Measurements from ENCODE around the gene RASAL3. TPM values are rescaled to one million over a fixed set of nuclear protein-coding genes. Genes with fewer than 3 reads are reported as not detected.
A peak's percentile ranks its signal among the peaks of the same experiment; 100 is the strongest.
"Not testable (repeated sequence)": the region's sequence is repeated elsewhere in the genome, so short reads cannot be mapped to it uniquely, and the experiment has no call there.

The RASAL3 gene
- total and polyA plus RNA-seq, 2 donors = 30.8 to 68.1 TPM

DNA sequence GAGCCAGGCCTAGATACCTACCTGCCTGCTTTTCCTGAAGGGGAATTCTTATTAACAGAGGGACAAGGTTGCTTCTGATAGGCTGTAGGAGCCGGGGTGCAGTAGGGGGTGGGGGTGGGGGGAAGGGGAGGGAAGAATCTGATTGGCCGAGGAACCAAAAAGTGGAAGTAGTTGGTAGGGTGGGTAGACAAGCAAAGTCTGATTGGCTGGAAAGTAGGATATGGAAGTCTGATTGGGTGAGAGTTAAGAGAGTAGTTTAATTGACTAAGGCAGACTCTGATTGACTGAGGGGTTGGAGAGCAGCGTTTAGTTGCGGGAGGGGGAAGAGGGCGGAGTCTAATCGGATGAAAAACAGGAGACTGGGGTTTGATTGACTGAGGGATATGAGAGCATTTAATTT is 34.6 kb upstream of the RASAL3 start:
- DNase-seq (ENCODE audit: low read depth in 6 of 9, low spot score in 9 of 9) = no peak
- WGBS = 81% methylated on average over 6 of the region's 6 CpGs
- Histone ChIP-seq H3K4me1 (ENCODE audit: control insufficient read depth in 2 of 2, insufficient read depth in 2 of 2, low read length in 2 of 2) (no peaks in the 10 kb centered on the region), H3K9me3 (ENCODE audit: control insufficient read depth in 2 of 2, insufficient read depth in 1 of 2, low read length in 1 of 2) (no peaks in the 10 kb centered on the region), H3K27me3 (ENCODE audit: control insufficient read depth in 2 of 2, insufficient read depth in 1 of 2, low read length in 1 of 2) (peaks cover 0 to 11% of the 10 kb centered on the region in 2 donors), H3K36me3 (ENCODE audit: control insufficient read depth in 2 of 2, insufficient read depth in 2 of 2, low read length in 1 of 2) (no peaks in the 10 kb centered on the region), H3K4me3 (ENCODE audit: low read length in 2 of 2) (no peak overlapping the region), H3K27ac (ENCODE audit: low read depth in 1 of 2, low read length in 1 of 2) (no peak overlapping the region)

DNA sequence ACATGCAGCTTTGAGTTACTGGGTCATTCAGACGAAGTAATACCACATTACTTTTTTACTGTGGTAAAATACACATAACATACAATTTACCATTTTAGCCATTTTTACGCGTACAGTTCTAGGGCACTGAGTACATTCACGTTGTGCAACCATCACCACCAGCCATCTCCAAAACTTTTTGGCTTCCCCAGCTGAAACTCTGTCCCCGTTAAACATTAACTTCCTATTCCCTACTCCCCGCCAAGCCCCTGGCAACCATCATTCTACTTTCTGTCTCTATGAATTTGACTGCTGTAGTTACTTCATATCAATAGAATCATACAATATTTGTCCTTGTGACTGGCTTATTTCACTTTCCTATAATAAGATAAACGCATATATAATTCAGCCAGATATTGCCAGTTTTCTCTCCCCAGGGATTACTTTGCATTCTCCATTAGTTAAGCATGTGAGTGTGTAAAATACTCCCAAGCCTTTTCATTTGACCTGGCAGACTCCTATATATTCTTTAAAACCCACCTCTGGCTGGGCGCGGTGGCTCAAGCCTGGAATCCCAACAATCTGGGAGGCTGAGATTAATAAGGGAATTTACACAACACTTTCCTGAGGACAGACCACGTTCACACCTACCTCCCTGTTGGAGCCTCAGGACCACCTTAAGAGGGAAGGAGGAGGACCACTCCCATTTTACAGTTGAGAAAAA is 34.0 kb upstream of the RASAL3 start:
- H3K9me3 ChIP-seq (ENCODE audit: control insufficient read depth in 2 of 2, insufficient read depth in 1 of 2, low read length in 1 of 2) = no peaks in the 10 kb centered on the region
- WGBS = 94% methylated on average over 10 of the region's 10 CpGs
- no peak overlapping the region for H3K27ac ChIP-seq (ENCODE audit: low read depth in 1 of 2, low read length in 1 of 2)
- H3K4me3 ChIP-seq (ENCODE audit: low read length in 2 of 2) = no peak overlapping the region
- DNase-seq (ENCODE audit: low read depth in 6 of 9, low spot score in 9 of 9) = no peak
- peaks cover 0 to 11% of the 10 kb centered on the region in 2 donors for H3K27me3 ChIP-seq (ENCODE audit: control insufficient read depth in 2 of 2, insufficient read depth in 1 of 2, low read length in 1 of 2)
- no peaks in the 10 kb centered on the region for H3K36me3 ChIP-seq (ENCODE audit: control insufficient read depth in 2 of 2, insufficient read depth in 2 of 2, low read length in 1 of 2)
- no peaks in the 10 kb centered on the region for H3K4me1 ChIP-seq (ENCODE audit: control insufficient read depth in 2 of 2, insufficient read depth in 2 of 2, low read length in 2 of 2)

DNA sequence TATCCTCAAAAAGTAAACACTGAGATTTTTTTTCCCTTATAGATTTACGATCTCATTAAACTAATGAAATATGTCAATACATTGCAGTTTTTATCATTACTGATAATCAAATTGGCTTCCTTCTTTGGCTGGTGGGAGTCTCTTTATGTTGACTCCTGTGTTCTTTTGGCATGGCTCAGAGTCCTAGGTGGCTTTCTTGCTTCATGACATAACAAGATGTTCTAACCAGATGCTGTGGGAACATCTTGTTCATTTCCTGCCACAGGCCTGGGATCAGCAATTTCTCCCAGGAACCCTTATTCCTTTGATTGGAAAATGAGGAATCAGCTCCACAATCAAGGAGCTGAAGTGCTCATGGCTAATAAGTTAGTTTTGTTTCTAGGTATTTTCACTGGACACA is 30.8 kb upstream of the RASAL3 start:
- H3K9me3 ChIP-seq (ENCODE audit: control insufficient read depth in 2 of 2, insufficient read depth in 1 of 2, low read length in 1 of 2) = no peaks in the 10 kb centered on the region
- no peak for DNase-seq (ENCODE audit: low read depth in 6 of 9, low spot score in 9 of 9)
- no peak overlapping the region for H3K27ac ChIP-seq (ENCODE audit: low read depth in 1 of 2, low read length in 1 of 2)
- no peaks in the 10 kb centered on the region for H3K36me3 ChIP-seq (ENCODE audit: control insufficient read depth in 2 of 2, insufficient read depth in 2 of 2, low read length in 1 of 2)
- no peak overlapping the region for H3K4me3 ChIP-seq (ENCODE audit: low read length in 2 of 2)
- 97% methylated on average over 1 of the region's 1 CpG for WGBS
- no peaks in the 10 kb centered on the region for H3K4me1 ChIP-seq (ENCODE audit: control insufficient read depth in 2 of 2, insufficient read depth in 2 of 2, low read length in 2 of 2)
- peaks cover 0 to 3% of the 10 kb centered on the region in 2 donors for H3K27me3 ChIP-seq (ENCODE audit: control insufficient read depth in 2 of 2, insufficient read depth in 1 of 2, low read length in 1 of 2)

DNA sequence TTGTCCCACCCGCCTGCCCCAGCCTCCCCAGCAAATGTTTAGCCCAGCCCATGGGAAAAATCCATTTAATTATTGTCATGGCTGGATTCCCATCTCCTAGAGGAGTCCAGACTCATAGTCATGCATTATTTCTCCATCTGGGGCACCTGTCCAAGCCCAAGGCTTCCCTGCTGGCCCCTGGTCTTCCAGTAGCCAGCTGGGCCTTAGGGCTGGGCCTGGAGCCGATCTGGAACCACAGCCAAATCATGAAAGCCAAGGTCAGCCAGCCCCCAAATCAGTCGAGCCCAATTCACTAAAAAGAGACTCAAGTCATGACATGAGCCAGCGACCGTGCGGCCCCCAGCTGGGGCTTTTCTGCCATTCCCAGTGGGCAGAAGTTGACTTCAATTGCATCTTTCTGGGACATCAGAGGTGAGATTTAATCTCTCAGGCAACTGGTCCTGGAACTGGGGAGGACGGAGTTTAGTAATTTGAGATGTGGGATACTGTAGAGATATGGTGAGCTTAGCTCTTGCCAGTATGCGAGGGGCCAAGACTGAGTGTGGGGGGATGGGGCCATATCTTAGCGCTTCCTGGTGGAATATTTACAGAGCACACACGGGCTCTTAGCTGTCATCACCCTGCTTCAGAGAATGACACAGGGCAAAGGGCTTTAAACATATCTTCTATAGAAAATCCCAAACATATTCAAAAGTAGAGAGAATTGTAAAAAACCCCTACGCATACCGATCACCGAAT is 24.3 kb upstream of the RASAL3 start:
- no peaks in the 10 kb centered on the region for H3K27me3 ChIP-seq (ENCODE audit: control insufficient read depth in 2 of 2, insufficient read depth in 1 of 2, low read length in 1 of 2)
- no peaks in the 10 kb centered on the region for H3K9me3 ChIP-seq (ENCODE audit: control insufficient read depth in 2 of 2, insufficient read depth in 1 of 2, low read length in 1 of 2)
- WGBS = 91% methylated on average over 13 of the region's 13 CpGs
- H3K27ac ChIP-seq (ENCODE audit: low read depth in 1 of 2, low read length in 1 of 2) = no peak overlapping the region
- H3K4me3 ChIP-seq (ENCODE audit: low read length in 2 of 2) = no peak overlapping the region
- no peaks in the 10 kb centered on the region for H3K36me3 ChIP-seq (ENCODE audit: control insufficient read depth in 2 of 2, insufficient read depth in 2 of 2, low read length in 1 of 2)
- no peaks in the 10 kb centered on the region for H3K4me1 ChIP-seq (ENCODE audit: control insufficient read depth in 2 of 2, insufficient read depth in 2 of 2, low read length in 2 of 2)
- DNase-seq (ENCODE audit: low read depth in 6 of 9, low spot score in 9 of 9) = no peak

DNA sequence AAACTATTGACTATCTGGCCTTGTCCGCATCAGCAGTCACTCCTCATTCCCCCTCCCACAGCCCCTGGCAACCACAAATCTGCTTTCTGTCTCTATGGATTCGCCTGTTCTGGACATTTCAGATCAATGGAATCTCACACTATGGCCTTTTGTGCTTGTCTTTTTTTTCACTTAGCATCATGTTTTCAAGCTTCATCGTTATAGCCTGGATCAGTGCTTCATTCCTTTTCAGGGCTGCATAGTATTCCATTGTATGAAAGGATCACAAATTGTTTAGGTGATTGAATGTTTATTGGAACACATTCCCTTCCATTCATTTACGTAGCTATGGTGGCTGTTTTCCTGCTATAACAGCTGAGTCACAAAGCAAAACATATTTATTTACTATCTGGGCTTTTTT is 22.7 kb upstream of the RASAL3 start:
- 98% methylated on average over 4 of the region's 4 CpGs for WGBS
- Histone ChIP-seq H3K4me3 (ENCODE audit: low read length in 2 of 2) (no peak overlapping the region), H3K36me3 (ENCODE audit: control insufficient read depth in 2 of 2, insufficient read depth in 2 of 2, low read length in 1 of 2) (no peaks in the 10 kb centered on the region), H3K27ac (ENCODE audit: low read depth in 1 of 2, low read length in 1 of 2) (no peak overlapping the region), H3K27me3 (ENCODE audit: control insufficient read depth in 2 of 2, insufficient read depth in 1 of 2, low read length in 1 of 2) (no peaks in the 10 kb centered on the region), H3K9me3 (ENCODE audit: control insufficient read depth in 2 of 2, insufficient read depth in 1 of 2, low read length in 1 of 2) (no peaks in the 10 kb centered on the region), H3K4me1 (ENCODE audit: control insufficient read depth in 2 of 2, insufficient read depth in 2 of 2, low read length in 2 of 2) (no peaks in the 10 kb centered on the region)
- no peak for DNase-seq (ENCODE audit: low read depth in 6 of 9, low spot score in 9 of 9)

DNA sequence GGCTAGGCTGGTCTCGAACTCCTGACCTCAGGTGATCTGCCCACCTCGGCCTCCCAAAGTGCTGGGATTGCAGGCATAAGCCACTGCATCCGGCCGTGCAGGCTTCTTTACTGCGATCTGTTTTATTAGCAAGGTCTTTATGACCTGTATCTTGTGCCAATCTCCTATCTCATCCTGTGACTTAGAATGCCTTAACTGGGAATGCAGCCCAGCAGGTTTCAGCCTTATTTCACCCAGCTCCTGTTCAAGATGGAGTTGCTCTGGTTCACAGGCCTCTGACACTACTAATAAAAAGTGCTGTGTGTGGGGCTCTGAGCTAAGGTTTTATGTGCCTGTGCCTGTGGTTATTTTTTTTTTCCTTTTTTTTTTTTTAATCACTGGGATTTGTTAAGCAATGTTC is 21.4 kb upstream of the RASAL3 start:
- not testable (repeated sequence) for H3K4me1 ChIP-seq (ENCODE audit: control insufficient read depth in 2 of 2, insufficient read depth in 2 of 2, low read length in 2 of 2); H3K27ac ChIP-seq (ENCODE audit: low read depth in 1 of 2, low read length in 1 of 2); H3K27me3 ChIP-seq (ENCODE audit: control insufficient read depth in 2 of 2, insufficient read depth in 1 of 2, low read length in 1 of 2); H3K36me3 ChIP-seq (ENCODE audit: control insufficient read depth in 2 of 2, insufficient read depth in 2 of 2, low read length in 1 of 2); H3K4me3 ChIP-seq (ENCODE audit: low read length in 2 of 2); H3K9me3 ChIP-seq (ENCODE audit: control insufficient read depth in 2 of 2, insufficient read depth in 1 of 2, low read length in 1 of 2); DNase-seq (ENCODE audit: low read depth in 6 of 9, low spot score in 9 of 9)
- 98% methylated on average over 5 of the region's 5 CpGs for WGBS

DNA sequence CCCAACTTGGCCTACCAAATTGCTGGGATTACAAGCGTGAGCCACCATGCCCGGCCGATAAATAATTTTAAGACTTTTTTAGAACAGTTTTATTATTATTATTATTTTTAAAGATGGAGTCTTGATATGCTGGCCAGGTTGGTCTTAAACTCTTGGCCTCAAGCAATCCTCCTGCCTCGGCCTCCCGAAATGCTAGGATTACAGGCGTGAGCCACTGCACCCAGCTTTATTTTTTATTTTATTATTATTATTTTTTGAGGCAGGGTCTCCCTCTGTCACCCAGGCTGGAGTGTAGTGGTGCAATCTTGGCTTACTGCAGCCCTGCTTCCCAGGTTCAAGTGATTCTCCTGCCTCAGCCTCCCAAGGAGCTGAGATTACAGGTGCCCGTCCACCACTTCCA is 16.7 kb upstream of the RASAL3 start:
- H3K27me3 ChIP-seq (ENCODE audit: control insufficient read depth in 2 of 2, insufficient read depth in 1 of 2, low read length in 1 of 2); H3K9me3 ChIP-seq (ENCODE audit: control insufficient read depth in 2 of 2, insufficient read depth in 1 of 2, low read length in 1 of 2); H3K27ac ChIP-seq (ENCODE audit: low read depth in 1 of 2, low read length in 1 of 2); DNase-seq (ENCODE audit: low read depth in 6 of 9, low spot score in 9 of 9); H3K36me3 ChIP-seq (ENCODE audit: control insufficient read depth in 2 of 2, insufficient read depth in 2 of 2, low read length in 1 of 2); H3K4me3 ChIP-seq (ENCODE audit: low read length in 2 of 2): not testable (repeated sequence)
- peaks cover 0 to 17% of the 10 kb centered on the region in 2 donors for H3K4me1 ChIP-seq (ENCODE audit: control insufficient read depth in 2 of 2, insufficient read depth in 2 of 2, low read length in 2 of 2)
- 90% methylated on average over 7 of the region's 7 CpGs for WGBS

DNA sequence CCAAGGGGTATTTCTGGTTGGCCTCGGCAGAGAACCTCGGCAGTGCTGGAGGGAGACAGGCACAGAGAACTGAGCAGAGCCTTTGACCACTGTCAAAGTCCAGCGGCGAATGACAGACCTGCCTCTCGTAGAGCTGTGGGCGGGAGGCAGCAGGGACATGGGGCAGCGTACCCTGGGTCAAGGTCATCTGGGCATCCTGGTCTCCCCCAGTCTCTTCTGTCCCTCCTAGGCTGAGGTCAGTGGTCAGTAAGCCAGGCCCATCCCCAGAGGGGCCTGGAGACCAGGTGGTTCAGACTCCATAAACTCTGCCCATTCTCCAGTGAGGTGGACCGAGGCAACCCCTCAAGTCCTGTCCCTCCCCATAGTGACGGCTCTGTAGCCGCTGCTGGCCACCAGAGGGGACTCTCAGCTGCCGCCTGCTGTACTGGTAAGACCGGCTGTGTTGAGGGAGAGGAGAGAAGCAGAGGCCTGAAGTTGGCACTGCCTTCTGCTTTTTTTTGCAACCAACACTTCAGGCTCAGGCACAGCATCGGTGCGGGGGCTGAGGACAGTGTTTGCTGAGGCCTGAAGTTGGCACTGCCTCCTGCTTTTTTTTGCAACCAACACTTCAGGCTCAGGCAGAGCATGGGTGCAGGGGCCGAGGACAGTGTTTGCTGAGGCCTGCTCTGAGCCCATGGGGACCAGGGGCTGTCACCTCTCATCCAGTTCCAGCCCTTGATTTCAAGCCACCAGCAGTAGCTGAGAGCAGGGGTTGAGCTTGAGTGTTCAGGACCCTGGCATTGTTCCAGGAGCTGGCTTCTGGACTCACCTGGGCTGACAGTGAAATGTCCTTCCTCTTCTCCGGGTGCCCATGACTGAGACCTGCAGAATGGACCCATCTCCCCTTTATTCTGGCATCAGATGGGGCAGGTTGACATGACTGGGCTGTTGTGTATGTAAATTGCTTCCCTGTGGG is 15.3 kb upstream of the RASAL3 start, which contains the start of gene PGLYRP2:
PGLYRP2 (minus strand) TSS at position 111 of the 955 bp plus-strand sequence. CDS start 130 bp downstream, outside the sequence.
- Histone ChIP-seq H3K9me3 (ENCODE audit: control insufficient read depth in 2 of 2, insufficient read depth in 1 of 2, low read length in 1 of 2) (peaks cover 0 to 9% of the 10 kb centered on the region in 2 donors), H3K27me3 (ENCODE audit: control insufficient read depth in 2 of 2, insufficient read depth in 1 of 2, low read length in 1 of 2) (no peaks in the 10 kb centered on the region), H3K36me3 (ENCODE audit: control insufficient read depth in 2 of 2, insufficient read depth in 2 of 2, low read length in 1 of 2) (no peaks in the 10 kb centered on the region), H3K4me1 (ENCODE audit: control insufficient read depth in 2 of 2, insufficient read depth in 2 of 2, low read length in 2 of 2) (peaks cover 0 to 17% of the 10 kb centered on the region in 2 donors), H3K4me3 (ENCODE audit: low read length in 2 of 2) (no peak within 1 kb of the TSS), H3K27ac (ENCODE audit: low read depth in 1 of 2, low read length in 1 of 2) (peak within 1 kb of the TSS; percentile 7 to 33)
- WGBS = 79% methylated on average over 16 of the region's 16 CpGs
- no peak for DNase-seq (ENCODE audit: low read depth in 6 of 9, low spot score in 9 of 9)

All from thymus (tissue), 11 donors.